Coronary artery (tissue), 2 donors: ENCODE data around the gene VENTX.
"Not testable (repeated sequence)": the region's sequence is repeated elsewhere in the genome, so short reads cannot be mapped to it uniquely, and the experiment has no call there.

ENCODE experiments used
- DNase-seq: peaks from one replicate; pipeline ENCODE4 v3.0.0-alpha.2; 2017; ENCODE audit warnings: low spot score
- H3K27ac ChIP-seq, 2 donors: fragments of 200-600 bp; sonication (generic); one replicate each; pipeline ENCODE4 v1.5.1; 2016 to 2019
- H3K4me3 ChIP-seq: fragments of 200-600 bp; sonication (generic); 2 replicates; pipeline ENCODE4 v1.5.1; 2016; ENCODE audit warnings: mild to moderate bottlenecking, moderate library complexity
- TF ChIP-seq, protein P1 (sequence below): fragments of 200-600 bp; sonication (generic); IDR thresholded peaks from one replicate; pipeline ENCODE4 v1.5.1; 2019; ENCODE audit warnings: antibody characterized with exemption

The VENTX gene

DNA sequence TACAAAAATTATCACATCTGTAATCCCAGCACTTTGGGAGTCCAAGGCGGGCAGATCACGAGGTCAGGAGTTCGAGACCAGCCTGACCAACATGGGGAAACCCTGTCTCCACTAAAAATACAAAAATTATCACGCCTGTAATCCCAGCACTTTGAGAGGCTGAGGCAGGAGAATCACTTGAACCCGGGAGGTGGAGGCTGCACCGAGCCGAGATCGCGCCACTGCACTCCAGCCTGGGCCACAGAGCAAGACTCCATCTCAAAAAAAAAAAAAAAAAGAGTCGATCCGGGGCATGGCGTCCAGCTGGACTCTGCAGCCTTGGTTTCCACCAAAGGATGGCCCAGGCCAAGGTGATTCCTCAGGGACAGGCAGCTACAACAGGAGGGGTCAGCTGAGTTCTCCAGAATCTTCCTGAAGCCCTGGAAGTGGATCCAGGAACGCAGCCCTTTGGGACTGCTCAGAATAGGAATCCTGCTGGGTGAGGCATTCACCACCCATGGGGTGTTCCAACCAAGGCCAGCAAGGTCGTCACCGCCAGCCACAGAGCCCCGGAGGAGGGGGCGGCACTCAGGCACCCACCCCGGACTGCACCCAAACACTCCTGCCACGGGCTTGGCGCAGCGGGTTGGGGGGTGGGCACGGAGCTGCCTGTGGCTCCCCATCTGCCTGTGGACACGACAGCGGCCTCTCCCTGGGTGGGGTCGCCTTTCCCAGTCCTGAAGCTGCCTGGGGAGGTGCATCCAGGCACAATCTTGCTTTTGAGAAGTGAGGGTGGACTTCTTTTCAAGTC, 19.7 kb upstream of the VENTX start:
- H3K27ac ChIP-seq, result no peak overlapping the region
- TF ChIP-seq, protein P1, sequence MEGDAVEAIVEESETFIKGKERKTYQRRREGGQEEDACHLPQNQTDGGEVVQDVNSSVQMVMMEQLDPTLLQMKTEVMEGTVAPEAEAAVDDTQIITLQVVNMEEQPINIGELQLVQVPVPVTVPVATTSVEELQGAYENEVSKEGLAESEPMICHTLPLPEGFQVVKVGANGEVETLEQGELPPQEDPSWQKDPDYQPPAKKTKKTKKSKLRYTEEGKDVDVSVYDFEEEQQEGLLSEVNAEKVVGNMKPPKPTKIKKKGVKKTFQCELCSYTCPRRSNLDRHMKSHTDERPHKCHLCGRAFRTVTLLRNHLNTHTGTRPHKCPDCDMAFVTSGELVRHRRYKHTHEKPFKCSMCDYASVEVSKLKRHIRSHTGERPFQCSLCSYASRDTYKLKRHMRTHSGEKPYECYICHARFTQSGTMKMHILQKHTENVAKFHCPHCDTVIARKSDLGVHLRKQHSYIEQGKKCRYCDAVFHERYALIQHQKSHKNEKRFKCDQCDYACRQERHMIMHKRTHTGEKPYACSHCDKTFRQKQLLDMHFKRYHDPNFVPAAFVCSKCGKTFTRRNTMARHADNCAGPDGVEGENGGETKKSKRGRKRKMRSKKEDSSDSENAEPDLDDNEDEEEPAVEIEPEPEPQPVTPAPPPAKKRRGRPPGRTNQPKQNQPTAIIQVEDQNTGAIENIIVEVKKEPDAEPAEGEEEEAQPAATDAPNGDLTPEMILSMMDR, result no peak
- H3K4me3 ChIP-seq, result no peak overlapping the region
- no peak for DNase-seq

DNA sequence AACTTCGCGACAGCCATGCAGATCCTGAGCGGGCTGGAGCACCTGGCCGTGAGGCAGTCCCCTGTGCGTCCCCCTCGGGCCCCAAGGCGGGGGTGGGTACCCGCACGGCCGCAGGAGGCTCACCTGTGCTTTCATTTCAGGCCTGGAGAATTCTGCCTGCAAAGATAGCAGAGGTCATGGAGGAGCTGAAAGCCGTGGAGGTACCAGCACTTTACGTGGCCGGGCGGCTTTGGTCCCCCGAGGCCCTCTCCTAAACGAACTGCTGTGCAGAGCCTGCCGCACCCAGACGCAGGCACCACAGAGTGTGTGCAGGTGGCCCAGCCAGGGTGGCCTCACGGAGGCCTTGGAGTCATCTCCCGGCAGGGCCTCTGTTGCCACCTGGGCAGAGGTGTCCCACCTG, 18.8 kb upstream of the VENTX start:
- DNase-seq, result no peak
- H3K27ac ChIP-seq, result no peak overlapping the region
- no peak overlapping the region for H3K4me3 ChIP-seq
- TF ChIP-seq, protein P1, result no peak

DNA sequence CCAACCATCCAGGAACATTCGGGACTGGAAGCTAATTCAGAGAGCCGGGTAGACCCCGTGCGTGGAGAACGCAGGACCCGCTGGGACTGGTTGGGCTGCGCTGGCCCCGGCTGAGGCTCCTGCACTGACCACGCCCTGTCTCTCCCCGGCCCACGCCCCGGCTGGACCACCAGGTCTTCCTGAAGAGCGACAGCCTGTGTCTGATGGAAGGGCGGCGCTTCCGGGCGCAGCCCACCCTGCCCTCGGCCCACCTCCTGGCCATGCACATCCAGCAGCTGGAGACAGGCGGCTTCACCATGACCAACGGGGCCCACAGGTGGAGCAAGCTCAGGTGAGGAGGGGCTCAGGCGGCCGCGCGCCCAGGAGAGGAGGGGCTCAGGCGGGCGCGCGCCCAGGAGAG, 17.9 kb upstream of the VENTX start:
- DNase-seq, result no peak
- Histone ChIP-seq H3K4me3 (no peak overlapping the region), H3K27ac (no peak overlapping the region)
- TF ChIP-seq, protein P1, result no peak

DNA sequence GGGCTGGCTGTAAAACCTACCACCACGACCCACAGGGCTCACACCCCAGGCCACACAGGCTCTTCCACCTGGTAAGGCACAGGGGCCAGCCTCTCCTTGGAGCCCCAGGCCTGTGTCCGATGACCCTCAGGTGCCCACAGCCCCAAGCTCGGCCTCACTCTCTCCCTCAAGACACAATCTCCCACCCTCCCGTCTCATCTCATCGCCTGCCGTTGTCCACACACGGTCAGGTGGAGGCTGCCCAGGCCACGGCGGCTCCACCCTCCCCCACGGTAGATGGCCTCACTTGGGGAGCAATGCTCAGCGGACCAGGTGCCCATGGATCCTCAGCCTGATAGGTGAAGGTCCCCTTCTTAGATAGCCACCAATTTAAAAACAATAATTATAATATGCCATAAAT, 16.3 kb upstream of the VENTX start:
- TF ChIP-seq, protein P1, result no peak
- Histone ChIP-seq H3K4me3 (no peak overlapping the region), H3K27ac (no peak overlapping the region)
- DNase-seq, result no peak

DNA sequence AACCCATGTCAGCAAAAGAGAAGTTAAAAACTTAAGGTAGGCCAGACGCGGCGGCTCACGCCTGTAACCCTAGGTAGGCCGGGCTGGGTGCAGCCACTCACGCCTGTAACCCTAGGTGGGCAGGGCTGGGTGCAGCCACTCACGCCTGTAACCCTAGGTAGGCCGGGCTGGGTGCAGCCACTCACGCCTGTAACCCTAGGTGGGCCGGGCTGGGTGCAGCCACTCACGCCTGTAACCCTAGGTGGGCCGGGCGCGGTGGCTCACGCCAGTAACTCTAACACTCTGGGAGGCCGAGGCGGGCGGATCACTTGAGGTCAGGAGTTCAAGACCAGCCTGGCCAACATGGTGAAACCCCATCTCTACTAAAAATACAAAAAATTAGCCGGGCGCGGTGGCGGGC, 15.9 kb upstream of the VENTX start:
- not testable (repeated sequence) for H3K27ac ChIP-seq, DNase-seq, H3K4me3 ChIP-seq

DNA sequence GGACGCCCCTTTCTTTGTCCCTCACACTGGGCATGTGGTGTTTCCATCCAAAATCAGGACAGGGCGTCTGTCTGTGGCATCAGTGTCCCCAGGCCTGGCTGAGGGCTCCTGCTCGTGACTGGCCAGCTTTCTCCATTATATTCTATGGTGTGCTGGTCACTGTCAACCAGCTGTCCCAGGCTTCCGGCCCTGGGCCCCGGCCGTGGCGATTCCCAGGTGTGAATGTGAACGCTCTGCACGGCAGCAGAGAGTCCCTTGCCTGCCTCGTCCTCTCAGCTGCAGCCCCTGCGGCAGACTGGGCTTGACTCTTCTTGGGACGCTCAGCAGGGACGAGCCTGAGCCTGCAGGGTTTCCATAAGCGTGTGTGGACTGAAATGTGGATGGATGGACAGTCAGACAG, 13.6 kb upstream of the VENTX start:
- TF ChIP-seq, protein P1, result no peak
- DNase-seq, result no peak
- Histone ChIP-seq H3K27ac (no peak overlapping the region), H3K4me3 (no peak overlapping the region)

DNA sequence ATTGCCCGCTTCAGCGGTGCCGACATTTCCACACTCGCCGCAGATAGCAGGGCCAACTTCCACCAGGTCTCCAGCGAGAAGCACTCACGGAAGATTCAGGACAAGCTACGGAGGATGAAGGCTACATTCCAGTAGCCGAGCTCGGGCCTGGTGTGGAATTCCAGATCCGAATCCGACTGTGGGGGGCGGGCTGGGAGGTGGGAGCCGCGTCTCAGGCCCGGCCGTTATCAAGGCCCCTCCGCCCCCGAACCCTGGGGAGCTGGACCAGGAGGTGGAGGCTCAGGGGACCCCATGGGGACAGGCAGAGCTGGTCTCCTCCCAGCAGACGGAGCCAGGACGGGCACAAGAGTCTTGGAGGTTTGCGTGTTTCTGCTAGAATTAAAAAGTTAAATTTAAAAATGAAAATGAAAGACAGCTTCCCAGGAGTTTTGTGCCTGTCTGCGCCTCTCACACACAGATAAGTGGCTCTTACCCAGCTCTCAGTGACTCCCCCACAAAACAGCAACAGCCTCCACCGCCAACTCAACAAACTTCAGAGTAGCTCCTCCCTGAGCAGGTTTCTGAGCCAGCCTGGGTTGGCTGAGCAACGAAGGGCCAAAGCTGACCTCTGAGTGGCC, 12.8 kb upstream of the VENTX start:
- TF ChIP-seq, protein P1, result no peak
- DNase-seq, result no peak
- H3K27ac ChIP-seq, result no peak overlapping the region
- H3K4me3 ChIP-seq, result peak overlapping the region; percentile 54
